ENCODE data around the gene SLC30A3.

DNA sequence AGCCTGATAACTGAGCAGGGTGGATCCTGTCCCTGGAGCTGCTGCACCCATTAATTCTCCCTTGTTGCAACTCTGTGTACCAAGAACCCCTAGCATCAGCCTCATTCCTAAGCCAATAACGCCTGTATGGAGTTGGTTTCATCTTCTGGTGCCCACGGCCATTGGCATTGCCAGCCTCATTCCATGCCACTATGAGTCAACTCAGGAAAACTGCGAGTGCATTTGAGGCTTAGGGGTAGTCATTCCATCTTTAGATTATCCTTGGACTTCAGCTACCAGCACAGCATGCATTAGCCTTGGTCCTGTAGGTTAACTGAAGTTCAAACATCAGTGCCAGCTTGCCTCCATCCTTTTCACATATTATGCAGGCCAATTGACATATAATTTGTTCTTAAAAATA is 18.0 kb upstream of the SLC30A3 start:
- TF ChIP-seq, protein P1, sequence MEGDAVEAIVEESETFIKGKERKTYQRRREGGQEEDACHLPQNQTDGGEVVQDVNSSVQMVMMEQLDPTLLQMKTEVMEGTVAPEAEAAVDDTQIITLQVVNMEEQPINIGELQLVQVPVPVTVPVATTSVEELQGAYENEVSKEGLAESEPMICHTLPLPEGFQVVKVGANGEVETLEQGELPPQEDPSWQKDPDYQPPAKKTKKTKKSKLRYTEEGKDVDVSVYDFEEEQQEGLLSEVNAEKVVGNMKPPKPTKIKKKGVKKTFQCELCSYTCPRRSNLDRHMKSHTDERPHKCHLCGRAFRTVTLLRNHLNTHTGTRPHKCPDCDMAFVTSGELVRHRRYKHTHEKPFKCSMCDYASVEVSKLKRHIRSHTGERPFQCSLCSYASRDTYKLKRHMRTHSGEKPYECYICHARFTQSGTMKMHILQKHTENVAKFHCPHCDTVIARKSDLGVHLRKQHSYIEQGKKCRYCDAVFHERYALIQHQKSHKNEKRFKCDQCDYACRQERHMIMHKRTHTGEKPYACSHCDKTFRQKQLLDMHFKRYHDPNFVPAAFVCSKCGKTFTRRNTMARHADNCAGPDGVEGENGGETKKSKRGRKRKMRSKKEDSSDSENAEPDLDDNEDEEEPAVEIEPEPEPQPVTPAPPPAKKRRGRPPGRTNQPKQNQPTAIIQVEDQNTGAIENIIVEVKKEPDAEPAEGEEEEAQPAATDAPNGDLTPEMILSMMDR (IDR thresholded peaks at IDR 0.05) = no peak
- TF ChIP-seq POLR2A (IDR thresholded peaks at IDR 0.05) = no peak

All from Peyer's patch (tissue), 4 donors.